Measurements from ENCODE around the gene PAFAH1B1.
"Not testable (repeated sequence)": the region's sequence is repeated elsewhere in the genome, so short reads cannot be mapped to it uniquely, and the experiment has no call there.

Gene PAFAH1B1

GRCh38 chr17:2690165-2691068, 97.0 kb downstream of the PAFAH1B1 start:
- no peak for DNase-seq

- no peak for DNase-seq
Observed at GRCh38 chr17:2691069-2691871, 97.8 kb downstream of the PAFAH1B1 start.

- DNase-seq = no peak
Observed at GRCh38 chr17:2691965-2692780, 98.7 kb downstream of the PAFAH1B1 start.

- DNase-seq = no peak
Observed at GRCh38 chr17:2692781-2693135, 99.3 kb downstream of the PAFAH1B1 start.

- DNase-seq = no peak
Observed at GRCh38 chr17:2693561-2694380, 100.3 kb downstream of the PAFAH1B1 start.

- no peak for DNase-seq
Observed at GRCh38 chr17:2694381-2695242, 101.2 kb downstream of the PAFAH1B1 start.

- DNase-seq = no peak
Observed at GRCh38 chr17:2695243-2695960, 101.9 kb downstream of the PAFAH1B1 start.

- no peak for DNase-seq
Observed at GRCh38 chr17:2695961-2696760, 102.7 kb downstream of the PAFAH1B1 start.

- no peak for DNase-seq
Observed at GRCh38 chr17:2697611-2698162, 104.2 kb downstream of the PAFAH1B1 start.

GRCh38 chr17:2699216-2699805, 105.9 kb downstream of the PAFAH1B1 start:
- not testable (repeated sequence) for DNase-seq

GRCh38 chr17:2700030-2700490, 106.6 kb downstream of the PAFAH1B1 start:
- DNase-seq = no peak

GRCh38 chr17:2700491-2701141, 107.2 kb downstream of the PAFAH1B1 start:
- no peak for DNase-seq

GRCh38 chr17:2701161-2701995, 107.9 kb downstream of the PAFAH1B1 start:
- DNase-seq = no peak

- DNase-seq = no peak
Observed at GRCh38 chr17:2701996-2702741, 108.7 kb downstream of the PAFAH1B1 start.

- DNase-seq = no peak
Observed at GRCh38 chr17:2703181-2703580, 109.7 kb downstream of the PAFAH1B1 start.

GRCh38 chr17:2703606-2704005, 110.2 kb downstream of the PAFAH1B1 start:
- DNase-seq = no peak
